ENCODE measurements around the gene MEGF11.

The MEGF11 gene

DNA sequence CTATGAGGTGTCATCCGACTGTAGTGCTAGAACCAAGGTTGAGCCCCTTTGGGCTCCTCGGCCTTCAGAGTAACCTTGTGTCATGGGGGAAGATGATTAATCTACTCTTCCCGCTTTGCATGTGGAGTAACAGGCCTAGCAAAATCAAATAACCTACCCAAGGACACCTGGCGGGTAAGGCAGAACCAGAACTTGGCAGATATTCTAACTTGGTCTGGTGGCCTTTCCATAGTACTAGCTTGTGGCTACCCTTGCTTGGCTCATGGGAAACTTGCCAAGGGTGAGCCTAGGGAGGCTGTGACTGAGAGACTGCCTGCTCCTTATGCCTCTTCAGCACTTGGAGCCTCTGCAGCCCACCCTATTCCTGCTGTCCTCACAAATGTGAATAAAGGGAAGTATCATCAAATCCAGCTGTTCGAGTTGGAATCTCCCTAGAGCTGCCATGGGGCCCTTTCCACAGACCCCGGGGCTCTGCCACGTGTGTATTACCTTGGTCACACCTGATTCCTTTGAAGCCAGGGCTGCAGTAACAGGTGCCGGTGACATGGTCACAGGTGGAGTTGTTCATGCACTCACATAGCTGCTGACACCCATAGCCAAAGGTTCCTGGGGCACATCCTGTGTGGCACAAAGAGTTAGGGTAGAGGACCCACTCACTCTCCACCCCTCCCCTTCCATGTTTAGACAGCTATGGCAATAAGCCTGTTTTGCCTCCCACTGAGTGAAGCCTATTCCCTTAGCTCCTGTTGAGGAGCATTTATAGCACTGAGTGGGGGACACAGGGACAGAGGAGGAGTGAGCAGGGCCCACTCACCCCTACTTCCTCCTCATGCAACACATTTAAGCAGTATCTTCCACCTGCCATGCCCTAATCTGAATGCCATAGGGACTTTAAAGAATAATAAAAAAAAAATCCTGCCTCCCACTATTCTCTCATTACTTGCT is 338.3 kb downstream of the MEGF11 start:
- DNase-seq = peak in 1 of 14 donors; percentile 13

DNA sequence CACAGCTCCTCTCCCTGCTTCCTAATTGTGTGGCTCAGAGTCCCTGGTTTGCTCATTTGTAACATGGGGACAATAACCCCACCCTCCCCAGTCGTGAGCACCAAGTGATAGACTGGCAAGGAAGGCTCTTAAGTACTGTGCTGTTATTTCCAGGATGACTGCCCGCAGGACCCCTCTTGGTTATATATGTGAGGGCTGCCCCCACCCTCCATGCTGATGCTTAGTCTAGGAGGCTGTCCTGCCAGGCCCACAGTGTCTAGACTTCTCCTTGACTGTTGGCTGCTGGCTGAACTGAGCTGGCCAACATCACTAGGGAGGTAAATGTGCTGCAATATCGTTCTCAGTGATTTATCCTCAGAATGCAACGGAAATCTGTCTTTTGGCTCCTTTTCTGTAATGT is 339.2 kb downstream of the MEGF11 start:
- no peak for DNase-seq

DNA sequence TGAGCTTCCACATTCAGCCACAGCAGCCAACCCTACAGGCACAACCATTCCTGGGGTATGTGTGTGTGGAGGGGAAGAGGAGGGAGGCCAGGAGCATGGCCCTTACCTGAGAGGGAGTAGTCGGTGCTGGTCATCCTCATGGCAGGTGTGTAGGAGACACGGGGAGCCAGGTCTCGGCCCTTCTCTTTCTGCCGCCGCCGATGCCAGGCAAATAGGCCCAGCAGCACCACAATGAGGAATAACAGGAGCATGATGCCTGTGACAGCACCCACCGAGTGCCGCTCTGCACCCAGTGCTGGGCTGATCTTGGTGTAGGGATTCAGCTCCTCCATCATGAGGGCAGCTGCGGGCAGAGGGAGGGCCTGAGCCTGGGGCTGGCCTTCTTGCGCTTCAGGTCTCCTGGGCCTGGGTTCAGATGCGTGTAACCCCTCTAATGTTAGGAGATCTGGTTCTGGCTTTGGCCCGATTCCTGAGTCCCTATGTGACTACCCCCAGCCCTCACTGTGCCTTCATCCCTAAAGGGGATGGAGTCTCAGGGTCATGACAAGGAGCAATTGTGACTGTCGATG is 339.8 kb downstream of the MEGF11 start:
- no peak for DNase-seq

DNA sequence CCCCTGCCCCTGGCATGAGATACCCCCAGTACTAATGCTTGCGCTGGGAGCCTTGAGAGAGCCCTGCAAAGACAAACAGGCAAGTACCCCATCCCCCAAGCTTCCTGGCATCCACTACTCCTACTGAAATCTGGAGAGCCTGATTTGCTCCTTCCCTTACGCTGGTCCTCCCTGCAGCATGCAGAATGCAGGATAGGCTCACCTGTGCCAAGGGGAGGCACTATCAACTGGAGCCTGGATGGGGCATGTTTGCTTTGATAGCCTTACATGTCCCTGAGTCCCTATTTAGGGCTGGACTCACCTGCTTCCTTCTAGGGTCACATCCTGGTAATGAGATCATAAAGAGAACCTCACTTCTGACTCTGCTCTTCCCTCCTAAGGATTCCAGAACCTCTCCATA is 341.3 kb downstream of the MEGF11 start:
- no peak for DNase-seq

DNA sequence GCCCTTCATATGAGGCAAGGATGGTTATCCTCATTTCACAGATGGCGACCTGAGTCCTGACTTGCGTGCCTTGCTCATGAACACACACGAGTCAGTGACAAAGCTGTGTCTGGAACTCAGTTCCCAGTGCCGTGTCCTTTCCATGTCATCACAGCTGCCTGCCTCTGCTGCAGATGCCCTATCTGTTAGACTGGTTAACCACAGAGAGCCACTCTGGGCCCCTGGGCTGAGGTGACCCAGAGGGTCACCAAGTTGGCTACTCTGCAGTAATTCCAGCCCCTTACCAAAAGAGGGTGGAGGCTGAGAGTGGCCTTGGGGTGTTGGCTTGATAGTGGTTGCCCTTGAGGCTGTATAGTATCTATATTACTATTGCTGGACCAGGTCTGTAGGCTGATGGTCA is 343.2 kb downstream of the MEGF11 start:
- no peak for DNase-seq

DNA sequence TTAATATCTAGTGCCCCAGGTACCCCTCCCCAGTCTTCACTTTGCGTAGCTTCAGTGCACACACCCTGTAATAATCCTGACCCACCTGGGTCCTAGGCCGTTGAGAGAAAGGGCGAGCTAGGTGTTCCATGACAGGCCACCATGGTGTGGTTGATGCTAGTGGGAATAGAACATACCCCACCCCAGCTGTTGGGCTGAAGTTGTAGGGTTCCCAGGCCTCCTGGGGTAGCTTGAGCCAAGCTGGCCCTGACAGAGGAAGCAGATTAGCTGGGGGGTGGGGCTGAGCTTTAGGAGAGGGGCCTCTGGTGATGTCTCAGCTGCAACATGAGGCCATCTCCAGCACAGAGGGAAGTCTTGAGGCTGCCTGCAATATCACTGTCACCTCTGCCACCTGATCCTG is 343.7 kb downstream of the MEGF11 start:
- no peak for DNase-seq

DNA sequence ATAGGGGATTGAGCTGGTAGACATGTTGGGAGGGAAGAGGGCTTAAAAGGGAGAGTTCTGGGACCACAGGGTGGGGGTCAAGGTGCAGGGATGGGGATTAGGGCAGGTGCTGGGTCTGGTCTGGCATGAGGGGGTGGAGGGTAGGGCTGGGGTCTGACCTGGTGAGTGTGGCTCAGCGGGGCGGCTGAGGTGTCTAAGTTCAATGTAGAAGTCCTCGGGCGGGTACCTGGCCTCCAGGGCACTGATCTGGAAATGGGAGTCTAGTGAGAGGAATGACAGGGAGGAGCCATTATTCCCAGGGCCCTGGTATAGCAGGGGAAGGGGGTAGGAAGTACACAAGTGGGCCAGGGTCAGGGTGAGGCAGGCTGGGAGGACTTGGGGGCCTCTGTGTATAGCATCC is 344.7 kb downstream of the MEGF11 start:
- no peak for DNase-seq

DNA sequence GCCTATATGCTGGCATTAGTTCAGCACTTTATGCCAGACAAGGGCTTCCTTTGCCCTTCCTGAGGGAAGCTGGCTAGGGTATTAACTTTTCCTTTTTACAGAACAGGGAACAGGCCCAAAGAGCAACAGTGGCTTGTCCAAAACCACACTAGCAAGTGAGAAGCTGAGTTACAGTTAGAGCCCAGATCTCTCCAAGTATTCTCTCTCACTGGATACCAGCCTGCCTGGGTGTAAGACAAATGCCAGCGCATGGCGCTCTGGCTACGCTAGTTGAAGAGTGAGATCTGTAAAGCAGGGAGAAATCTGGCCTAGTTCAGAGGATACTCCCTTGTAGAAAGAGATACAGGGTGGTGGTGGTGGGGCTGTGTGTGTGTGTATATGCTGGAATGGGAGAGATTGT is 345.9 kb downstream of the MEGF11 start:
- no peak for DNase-seq

DNA sequence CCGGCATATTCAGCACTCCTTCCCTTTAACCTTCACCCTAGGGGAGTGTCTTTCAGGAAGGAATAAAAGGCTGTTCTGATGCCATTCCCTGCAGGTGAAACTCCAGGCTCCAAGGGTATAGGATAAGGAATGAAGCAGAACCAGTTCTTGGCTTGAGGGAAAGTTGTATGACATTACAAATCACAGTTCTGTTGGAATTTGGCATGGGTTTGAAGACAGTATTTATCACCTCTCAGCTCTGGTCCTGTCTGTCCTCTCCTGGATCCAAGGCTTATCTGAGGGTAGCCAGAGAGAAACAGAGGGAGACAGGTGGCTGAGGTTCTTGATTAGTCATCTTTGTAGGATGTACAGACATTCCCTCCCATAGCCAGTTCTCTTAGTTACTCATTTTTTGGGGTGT is 347.2 kb downstream of the MEGF11 start:
- no peak for DNase-seq

DNA sequence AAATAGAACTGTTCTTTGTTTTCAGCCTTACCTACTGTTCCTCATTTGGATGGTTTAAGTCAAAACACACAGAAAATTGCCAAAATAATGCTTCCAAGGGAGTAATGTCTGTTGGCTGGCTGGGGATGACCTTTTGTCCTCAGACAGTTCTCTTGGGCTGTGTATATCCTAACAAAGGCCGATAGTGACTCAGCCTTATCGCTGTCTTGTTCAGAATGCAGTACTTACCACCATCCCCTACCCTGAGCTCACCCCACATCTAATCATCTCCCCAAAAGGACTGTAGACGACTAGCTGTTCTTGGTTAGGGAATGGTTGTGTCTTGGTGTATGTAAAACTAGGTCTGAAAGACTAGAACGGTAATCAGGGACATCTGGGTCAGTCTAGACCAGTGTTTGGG is 349.2 kb downstream of the MEGF11 start:
- no peak for DNase-seq

DNA sequence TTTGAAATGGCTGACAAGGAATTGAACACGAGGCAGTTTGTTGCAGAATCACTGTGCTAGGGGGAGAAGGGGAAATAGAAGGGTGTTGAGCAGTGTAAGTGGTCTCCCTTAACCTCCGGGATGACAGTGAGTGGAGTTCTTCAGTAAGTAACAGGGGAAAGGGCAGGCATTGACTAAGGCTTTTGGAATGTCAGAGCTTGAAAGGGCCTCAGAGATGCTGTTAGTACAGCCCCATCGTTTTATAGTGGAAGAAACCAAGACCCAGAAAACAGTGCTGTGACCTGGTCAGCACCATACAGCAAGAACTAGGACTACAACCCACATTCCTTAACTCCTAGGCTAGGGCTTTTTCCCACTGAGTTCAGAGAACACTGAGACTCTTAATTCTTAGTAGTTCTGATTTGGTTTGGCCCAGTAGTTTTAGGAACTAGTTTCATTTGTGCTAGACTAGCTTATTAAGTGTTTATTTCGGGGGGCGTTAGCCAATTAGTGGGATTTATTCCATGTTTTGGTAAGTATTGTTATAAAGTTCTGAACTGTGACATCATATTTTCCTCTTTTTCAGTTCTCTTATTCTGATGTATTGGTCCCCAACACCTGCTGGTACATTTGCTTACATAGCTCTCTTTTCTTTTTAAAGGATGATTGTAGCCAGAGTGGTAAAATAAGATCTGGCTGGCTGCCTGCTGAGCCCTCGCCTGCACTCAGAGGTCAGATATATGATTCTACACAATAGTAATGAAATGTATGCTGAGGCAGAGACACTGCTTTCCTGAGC is 350.1 kb downstream of the MEGF11 start:
- no peak for DNase-seq

DNA sequence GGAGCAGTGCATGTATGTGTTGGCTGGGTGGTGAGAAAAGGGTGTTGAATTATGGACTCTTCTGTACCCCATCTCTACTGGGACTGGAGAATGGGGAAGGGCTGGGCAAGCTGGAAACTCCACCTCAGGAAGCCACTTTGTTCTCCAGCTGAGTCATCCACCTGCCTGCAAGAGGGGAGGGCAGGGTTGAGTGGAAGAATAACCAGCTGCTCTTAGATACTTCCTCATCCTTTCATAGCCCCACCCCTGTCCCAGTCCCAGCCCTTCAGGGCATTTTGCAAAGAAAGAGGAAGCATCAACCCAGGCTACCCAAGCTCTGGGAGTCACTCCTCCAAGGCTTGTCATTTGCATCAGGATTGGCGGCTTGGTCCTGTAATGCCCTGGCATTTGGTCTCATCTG is 351.2 kb downstream of the MEGF11 start:
- peak in 2 of 14 donors; percentile 19 to 21 for DNase-seq

DNA sequence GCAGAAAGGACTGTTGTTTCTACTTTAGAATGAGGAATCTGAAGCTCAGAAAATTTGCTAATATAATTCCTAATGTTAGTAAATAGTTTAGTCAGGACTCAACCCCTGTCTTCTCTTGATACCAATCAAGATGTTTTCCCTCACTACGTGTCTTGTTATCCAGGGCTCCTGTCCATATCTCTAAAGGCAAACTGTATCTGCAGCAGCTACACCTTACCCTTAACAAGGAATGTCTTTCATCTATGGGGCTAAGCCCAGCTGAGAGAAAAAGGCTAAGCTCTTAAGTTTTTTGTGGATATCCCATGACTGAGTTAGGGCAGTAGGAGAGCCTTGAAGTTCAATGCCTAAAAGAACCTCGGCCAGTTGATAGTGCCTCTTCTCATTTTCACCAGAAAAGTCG is 351.7 kb downstream of the MEGF11 start:
- no peak for DNase-seq

DNA sequence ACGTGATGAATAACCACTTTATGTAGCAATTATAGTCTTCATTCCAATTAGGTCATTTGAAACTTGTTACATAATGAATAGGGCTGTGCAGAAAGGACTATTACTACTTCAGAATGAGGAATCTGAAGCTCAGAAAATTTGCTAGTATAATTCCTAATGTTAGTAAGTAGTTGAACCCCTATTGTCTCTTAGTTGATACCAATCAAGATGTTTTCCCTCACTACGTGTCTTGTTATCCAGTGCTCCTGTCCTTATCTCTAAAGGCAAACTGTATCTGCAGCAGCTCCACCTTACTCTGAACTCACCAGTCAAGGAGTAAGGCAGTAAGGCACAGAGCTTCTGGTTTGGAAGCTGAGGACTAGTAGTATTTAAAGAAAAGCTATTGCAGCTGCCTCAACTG is 352.2 kb downstream of the MEGF11 start:
- DNase-seq = no peak

DNA sequence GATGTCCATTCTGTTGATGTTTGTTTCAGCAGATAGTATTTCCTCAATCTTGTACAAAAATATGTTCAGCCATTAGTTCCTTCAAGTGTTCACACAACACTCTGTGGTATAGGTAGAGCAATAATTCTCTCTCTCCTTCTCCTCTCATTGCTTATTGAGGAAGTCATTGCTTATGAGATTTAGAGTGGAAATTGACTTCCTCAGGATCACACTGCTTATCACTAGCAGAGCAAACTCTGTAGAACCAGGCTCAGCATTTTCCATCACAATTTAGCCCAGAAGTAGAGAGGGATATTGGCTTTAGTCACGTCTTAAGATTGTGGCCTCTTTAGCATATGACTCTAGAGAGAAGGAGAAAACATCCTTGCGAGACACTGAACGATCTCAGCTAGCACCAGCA is 353.1 kb downstream of the MEGF11 start:
- no peak for DNase-seq

DNA sequence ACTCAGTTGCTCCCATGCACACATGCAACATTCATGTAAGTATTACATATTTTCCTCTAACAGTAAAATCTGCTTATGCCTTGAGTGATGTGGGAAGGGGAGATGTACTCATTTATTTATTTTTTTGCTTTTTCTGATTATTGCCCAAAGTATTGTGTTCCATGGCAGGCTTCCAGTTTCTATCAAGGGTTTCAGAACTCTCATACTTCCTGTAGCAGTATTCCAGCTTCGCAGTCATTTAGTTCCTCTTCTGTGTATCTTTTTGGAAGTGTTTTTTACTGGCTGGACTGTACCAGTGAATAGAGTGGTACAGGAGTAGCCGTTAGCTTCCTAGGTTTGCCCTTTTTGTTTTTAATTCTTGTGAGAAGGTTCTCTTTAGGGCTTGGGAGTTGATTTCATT is 357.3 kb downstream of the MEGF11 start:
- no peak for DNase-seq

DNA sequence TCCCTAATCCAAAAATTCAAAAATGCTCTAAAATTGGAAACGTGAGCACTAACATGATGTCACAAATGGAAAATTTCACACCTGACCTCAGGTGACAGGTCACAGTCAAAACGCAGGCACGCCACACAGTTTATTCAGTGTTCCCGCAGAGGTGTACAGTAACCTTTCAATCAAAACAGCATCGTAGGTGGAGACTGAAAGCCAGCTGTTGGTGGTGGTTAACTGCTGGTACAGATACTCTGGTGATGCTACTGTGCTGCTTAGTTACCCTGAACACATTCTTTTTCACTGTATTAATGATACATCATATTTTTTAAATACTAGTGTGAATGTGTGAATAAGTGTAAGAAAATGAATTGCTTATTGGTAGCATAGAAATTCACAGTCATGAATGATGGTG is 360.5 kb downstream of the MEGF11 start:
- no peak for DNase-seq

DNA sequence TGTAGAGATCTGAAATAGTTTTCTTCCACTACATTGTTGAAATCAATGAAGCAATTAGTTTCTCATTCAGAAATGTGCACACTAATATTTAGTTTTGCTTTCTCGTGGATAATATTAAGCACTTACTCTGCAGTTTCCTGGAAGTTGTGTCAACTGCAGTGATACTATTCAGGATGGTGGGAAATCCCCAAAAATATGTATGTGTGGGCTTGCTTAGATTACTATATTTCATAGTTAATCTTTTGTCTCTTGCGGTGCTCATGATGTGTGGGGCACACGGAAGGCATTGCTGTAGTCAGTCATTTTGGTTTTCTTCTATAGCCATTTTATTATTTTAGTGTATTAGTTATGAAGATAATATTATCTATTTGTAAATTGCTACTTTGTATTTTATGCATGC is 364.6 kb downstream of the MEGF11 start:
- DNase-seq = no peak

DNA sequence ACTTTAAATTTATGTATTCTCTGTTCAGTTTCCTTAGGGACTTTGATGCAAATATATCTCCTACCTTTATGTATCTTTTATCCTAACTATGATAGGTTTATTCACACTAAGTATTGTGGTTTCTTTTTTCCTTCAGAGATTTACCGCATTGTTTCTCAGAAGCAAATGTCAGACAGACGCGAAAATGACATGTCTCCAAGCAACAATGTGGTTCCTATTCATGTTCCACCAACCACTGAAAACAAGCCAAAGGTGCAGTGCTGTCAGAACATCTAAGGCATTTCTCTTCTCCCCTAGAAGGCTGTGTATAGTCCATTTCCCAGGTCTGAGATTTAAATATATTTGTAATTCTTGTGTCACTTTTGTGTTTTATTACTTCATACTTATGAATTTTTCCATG is 366.0 kb downstream of the MEGF11 start:
- DNase-seq = no peak

DNA sequence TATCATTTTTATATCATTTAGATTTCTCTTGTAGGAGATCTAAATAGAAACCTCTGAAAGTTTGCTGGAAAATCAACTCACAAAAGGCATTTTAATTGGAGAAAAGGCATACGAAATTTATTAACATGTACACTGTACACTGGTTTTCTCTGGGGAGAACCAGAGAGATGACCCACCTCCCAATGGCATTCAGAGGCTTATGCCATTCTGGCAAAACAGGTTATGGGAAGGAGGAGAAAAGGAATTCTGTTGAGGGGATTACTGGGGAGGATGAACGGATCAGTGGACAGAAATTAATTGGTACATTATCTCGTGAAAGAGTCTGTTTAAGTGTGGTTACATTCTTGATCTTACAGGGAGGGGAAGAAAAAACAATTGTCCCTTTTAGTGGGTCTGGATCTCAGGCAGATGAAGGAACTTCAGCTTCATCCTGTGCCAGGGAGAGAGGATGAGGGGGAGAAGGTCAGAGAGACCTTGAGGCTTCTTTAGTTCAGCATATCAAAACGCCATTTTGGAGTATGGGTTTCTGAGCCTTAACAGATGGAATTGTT is 367.8 kb downstream of the MEGF11 start:
- no peak for DNase-seq

DNA sequence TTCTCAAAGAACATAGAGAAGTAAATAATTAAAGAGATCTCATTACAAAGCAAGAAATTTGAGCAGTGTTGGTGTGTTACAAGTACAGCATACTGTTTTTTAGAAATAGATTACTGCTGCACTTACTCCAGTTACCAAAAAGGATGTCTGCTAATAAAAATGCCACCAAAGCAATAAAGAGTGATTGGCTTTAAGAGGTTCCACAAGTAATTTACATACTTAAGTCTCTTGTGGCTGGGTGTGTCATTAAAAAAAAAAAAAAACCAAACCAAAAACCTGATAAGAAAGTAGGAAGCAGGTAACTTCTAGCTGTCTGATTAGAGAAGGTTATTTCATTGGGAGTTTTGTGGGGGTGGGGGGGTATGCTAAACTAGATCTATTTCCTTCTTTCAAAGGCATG is 369.0 kb downstream of the MEGF11 start:
- no peak for DNase-seq

DNA sequence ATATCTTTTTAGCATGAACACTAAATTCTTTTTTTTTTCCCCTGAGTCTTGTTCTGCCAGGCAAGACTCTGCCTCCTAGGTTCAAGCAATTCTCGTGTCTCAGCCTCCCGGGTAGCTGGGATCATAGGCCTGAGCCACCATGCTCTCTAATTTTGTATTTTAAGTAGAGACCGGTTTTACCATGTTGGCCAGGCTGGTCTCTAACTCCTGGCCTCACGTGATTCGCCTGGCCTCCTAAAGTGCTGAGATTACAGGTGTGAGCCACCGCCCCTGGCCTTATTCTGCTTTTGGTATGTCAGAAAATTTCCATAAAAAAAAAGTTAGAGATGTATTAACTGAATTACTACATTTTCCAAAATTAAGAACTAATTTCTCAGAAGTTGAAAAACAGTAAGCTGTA is 370.0 kb downstream of the MEGF11 start:
- no peak for DNase-seq

DNA sequence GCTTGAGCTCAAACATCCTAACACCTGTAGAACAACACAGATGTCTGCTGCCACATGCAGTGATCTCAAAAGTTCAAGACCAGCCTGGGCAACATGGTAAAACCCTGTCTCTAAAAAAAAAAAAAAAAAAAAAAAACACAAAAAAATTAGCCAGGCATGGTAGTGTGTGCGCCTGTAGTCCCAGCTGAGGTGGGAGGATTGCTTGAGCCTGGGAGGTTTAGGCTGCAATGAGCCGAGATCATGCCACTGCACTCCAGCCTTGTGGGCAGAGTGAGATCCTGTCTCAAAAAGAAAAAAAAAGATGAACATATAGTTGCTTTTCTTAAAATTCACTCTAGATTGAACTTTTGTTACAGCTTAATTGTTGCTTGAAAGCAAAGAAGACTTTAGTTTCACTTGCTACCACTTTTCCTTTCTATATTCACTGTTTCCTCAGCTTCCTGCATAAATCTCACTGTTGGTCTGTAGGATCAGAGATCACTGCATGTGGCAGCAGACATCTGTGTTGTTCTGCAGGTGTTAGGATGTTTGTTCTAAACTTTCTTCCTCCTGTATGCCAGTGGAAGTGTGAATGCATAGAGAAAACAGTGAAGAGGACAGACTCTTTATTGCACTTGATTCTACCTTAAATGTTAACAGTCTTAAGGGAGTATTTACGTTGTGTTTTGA is 371.6 kb downstream of the MEGF11 start:
- DNase-seq = no peak
